Activated CD4-positive, CD25-positive, alpha-beta regulatory T cell (primary cell): ENCODE results near the gene BDP1.
"Not testable (repeated sequence)": the region's sequence is repeated elsewhere in the genome, so short reads cannot be mapped to it uniquely, and the experiment has no call there.

ENCODE experiments used
- DNase-seq, 4 experiments: peaks; one replicate each; lab custom pipeline; 2025; lab: John Stamatoyannopoulos, UW

Gene BDP1, protein sequence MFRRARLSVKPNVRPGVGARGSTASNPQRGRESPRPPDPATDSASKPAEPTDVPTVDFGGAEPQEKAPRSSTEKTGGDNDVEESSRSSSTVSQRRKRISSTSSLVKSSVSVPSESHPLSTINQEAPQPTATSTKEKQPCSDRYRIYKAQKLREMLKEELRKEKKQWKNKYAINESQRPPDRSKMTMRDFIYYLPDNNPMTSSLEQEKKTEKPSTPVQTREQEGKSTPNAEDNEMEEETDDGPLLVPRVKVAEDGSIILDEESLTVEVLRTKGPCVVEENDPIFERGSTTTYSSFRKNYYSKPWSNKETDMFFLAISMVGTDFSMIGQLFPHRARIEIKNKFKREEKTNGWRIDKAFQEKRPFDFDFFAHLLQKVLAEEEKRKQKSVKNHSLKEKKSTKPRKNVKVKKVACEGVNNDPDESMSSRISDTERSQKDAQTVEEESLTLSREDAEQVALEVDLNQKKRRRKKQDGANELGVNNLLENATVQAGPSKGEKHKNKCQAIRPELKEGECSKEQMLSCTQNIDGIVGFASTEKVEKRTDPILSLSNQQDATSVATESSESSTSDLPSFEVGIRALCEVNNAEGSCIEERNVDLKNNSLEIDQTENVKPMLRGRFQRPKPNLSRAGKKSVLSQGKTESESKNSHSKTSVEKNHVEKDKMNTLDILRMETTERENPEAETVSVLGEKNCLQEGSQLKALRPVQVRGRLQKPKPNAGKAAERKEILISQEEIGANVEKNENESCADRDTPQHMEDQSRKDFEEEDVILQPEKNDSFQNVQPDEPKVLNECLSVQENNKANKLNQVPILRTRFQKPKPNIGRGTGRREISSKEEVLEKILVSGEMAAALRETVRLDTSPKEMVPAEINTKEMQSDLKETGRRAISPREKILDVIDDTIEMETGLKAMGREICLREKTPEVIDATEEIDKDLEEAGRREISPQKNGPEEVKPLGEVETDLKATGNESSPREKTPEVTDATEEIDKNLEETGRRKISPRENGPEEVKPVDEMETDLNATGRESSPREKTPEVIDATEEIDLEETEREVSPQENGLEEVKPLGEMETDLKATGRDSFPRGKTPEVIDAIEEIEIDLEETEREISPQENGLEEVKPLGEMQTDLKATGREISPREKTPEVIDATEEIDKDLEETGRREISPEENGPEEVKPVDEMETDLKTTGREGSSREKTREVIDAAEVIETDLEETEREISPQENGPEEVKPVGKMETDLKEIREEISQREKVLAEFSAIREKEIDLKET (N-terminal part only)

DNA sequence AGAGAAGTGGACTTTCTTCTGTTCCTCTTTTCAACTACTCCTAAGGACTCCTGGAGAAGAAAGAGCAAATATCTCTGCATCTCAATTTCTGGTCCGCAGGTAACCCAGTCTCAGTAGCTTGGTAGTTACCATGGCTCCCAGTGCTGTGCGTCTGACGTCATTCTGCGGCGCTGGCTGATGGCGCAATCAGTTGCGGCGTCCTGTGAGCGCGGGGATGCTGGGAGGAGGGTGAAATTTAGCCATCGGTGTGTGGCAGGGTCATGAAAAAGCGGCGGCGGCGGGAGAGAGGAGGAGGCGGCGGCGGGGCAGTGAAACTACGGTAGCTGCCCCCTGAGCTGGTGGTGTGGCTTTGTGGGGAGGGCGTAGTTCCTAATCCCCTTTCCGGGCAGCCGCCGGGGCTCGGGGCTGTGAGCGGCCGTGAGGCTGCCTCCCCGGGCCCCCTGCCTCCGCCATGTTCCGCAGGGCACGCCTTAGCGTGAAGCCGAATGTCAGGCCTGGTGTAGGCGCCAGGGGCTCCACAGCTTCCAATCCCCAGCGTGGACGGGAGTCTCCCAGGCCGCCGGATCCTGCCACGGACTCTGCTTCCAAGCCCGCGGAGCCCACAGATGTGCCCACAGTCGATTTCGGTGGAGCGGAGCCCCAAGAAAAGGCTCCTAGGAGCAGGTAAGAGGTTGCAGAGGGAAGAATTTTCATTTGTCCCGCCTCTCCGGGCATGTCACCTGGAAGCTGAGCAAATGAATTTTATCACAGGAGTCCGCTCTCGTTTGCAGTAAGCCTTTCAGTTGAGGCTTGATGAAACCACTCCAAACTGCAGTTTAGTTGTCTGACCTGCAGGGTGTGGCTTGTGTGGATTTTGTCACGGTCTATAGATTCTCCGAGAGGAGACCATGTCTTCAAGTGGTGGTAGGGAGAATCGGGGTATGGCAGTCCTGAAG, at the start of gene BDP1:
BDP1 (plus strand) TSS at position 225 of the 935 bp plus-strand sequence; CDS start at position 452, 227 bp downstream.
- peak; percentile 88 to 96 (median 92) for DNase-seq

DNA sequence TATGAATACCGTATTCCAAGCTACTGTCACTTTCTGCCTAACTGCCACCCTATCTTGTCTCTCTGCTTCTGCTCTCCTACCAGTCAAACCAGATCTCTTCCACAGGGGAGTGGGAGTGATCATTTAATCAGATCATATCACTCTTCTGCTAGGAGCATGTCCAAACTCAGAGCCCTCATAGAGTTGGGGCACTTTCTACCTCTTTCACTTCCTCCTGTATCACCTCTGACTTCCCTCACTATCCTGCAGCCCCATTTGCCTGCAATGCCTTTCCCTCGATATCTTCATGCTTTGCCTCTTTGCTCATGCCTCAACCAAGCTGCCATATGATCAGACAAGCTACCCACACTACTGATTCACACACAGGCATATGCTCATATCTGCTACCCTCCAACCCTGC, 45.4 kb upstream of the BDP1 start:
- not testable (repeated sequence) for DNase-seq

GRCh38 chr5:71415626-71416025, 39.8 kb upstream of the BDP1 start:
- not testable (repeated sequence) for DNase-seq

- DNase-seq, result not testable (repeated sequence)
Measured at GRCh38 chr5:71418026-71418425, 37.4 kb upstream of the BDP1 start.

DNA sequence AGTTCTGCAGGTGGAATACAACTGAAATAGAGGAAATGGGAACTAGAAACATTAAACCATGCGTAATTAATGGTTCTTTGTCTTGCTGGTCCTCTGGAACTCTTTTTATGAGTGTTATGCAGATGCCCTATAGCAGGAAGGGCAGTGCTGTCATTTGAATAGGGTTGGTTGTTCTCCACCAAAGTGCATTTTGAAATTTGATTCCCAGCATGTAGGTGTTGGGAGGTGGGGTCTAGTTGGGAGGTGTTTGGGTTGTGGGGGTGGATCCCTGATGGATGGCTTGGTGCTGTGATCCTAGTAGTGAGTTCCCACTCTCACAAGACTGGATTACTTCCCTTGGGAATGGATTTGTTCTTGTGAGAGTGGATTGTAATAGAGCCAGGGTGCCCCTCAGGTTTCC, 34.2 kb upstream of the BDP1 start:
- not testable (repeated sequence) for DNase-seq

- not testable (repeated sequence) for DNase-seq
Measured at GRCh38 chr5:71423896-71424295, 31.6 kb upstream of the BDP1 start.

- not testable (repeated sequence) for DNase-seq
Measured at GRCh38 chr5:71426686-71427474, 28.6 kb upstream of the BDP1 start.

DNA sequence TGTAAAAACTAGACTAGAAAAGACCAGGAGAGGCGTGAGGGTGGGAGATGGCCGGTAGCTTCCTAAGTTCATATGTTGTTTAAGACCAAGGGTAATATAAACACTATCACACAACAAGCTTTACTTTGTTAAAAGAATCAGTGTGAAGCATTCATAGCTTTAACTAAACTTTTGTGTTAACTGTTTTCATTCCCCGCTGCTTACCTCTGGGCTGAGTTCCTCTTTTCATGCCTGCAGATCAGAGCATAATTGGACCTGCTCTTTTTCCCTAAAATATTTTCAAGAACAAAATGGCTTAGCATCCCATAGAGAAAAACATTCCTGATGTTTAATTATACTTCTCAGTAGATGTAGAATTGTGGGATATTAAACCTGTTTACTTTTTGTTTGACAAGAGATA, 23.0 kb upstream of the BDP1 start:
- DNase-seq, result not testable (repeated sequence)

- not testable (repeated sequence) for DNase-seq
Measured at GRCh38 chr5:71434825-71435224, 20.6 kb upstream of the BDP1 start.

- DNase-seq, result not testable (repeated sequence)
Measured at GRCh38 chr5:71441564-71441963, 13.9 kb upstream of the BDP1 start.

DNA sequence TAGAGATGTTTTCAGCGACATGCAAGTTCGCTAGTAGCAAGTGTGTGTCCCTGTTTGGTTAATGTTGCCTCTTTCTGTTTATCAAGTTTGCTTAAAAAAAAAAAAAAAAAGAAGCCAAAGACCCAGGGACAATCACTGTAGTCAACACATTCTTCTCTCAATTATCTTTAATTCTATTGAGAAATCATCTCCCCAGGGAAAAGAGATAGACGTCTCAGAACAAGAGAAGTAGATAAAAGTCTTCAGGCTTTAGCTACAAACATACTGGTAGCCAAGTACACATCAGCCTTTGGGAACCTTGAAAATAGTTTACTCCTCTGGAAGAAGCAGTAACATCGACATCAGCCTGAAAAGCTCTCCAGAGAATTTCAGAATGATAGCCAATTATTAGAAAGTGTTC, 11.6 kb upstream of the BDP1 start:
- DNase-seq, result not testable (repeated sequence)

- DNase-seq, result not testable (repeated sequence)
Measured at GRCh38 chr5:71445015-71445414, 10.4 kb upstream of the BDP1 start.

GRCh38 chr5:71445523-71446152, 9.8 kb upstream of the BDP1 start:
- DNase-seq, result not testable (repeated sequence)

- DNase-seq, result not testable (repeated sequence)
Measured at GRCh38 chr5:71446540-71447216, 8.8 kb upstream of the BDP1 start.

- peak in 1 of 4 experiments; percentile 5 for DNase-seq
Measured at GRCh38 chr5:71447218-71447808, 8.1 kb upstream of the BDP1 start.

DNA sequence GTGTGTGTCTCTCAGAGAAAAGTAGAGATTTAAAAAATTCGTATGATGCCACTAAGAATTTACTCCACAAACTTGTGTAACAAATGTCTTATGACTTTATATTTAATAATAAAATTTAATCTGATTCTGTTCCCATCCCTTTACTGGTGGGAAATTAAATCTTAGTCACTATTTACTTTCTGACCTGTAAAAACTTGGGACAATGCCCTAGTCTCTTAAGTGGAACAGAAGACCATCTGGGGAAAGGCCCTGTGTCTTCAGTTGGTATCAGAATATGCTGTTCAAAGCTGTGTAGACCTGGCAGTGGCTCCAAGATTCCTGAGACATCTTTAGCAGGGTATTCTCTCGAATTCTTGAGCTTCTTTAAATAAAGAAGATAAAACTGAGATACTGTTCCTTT, 2.6 kb upstream of the BDP1 start:
- no peak for DNase-seq

GRCh38 chr5:71454913-71455312, 538 bp upstream of the BDP1 start:
- no peak for DNase-seq

DNA sequence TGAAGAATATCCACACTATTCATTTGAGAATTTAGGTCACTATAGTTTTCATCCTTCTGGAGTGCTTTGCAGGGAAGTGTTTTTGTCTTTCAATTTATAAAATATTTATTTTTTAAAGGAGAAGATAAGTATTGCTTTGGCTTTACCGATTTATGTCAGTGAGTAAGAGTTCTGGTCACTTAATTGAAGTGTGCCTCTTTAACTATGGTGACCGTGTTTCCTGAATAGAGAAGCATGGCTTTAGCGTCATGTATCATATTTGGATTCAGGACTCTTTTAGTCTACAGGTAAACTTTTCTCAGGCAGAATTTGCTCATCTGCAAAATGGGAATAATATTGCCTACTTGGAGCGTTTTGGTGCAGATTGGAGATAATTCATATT, 902 bp downstream of the BDP1 start:
- DNase-seq, result no peak

DNA sequence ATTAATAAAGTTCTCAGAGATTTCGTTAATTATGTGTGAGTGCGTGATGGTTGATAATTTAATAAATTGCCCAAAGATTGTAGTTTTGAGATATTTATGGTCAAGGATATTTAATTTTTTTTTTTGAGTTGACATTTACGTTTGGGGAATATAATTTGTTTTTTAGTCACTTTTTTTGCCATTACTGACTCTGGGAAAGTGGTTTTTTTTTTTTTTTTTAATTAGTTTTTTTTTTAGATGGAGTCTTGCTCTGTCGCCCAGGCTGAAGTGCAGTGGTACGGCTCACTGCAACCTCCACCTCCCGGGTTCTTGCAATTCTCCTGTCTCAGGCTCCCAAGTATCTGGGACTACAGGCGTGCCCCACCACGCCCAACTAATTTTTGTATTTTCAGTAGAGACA, 1.7 kb downstream of the BDP1 start:
- DNase-seq, result no peak
